Suprapubic skin (tissue), 4 donors: ENCODE results near the gene MORC1.

Experiments
- CTCF ChIP-seq, 2 donors: fragments of 200-600 bp in 1 of 2; fragments of 450-650 bp in 1 of 2; sonication (generic) in 1 of 2; IDR thresholded peaks; one replicate each; pipeline ENCODE4 v1.5.1; 2016 to 2019; ENCODE audit warnings: antibody characterized with exemption in 2 of 2, mild to moderate bottlenecking in 1 of 2, moderate library complexity in 1 of 2
- EP300 ChIP-seq: sonication (generic); formaldehyde crosslinking; IDR thresholded peaks from one replicate; pipeline ENCODE4 v1.6.1; 2017; ENCODE audit warnings: antibody characterized with exemption
- POLR2A ChIP-seq, 2 donors: fragments of 450-650 bp; IDR thresholded peaks; one replicate each; pipeline ENCODE4 v1.6.1; 2017; ENCODE audit warnings: antibody characterized with exemption in 2 of 2, mild to moderate bottlenecking in 2 of 2, moderate library complexity in 2 of 2
- POLR2AphosphoS5 ChIP-seq, 3 donors: sonication (generic); formaldehyde crosslinking; IDR thresholded peaks; one replicate each; pipeline ENCODE4 v1.6.1; 2017; ENCODE audit warnings: antibody characterized with exemption in 3 of 3

- TF ChIP-seq POLR2AphosphoS5 (IDR thresholded peaks at IDR 0.05) (no peak), POLR2A (IDR thresholded peaks at IDR 0.05) (no peak), CTCF (IDR thresholded peaks at IDR 0.05) (no peak), EP300 (no peak)
Observed at GRCh38 chr3:109047366-109047765, 70.6 kb downstream of the MORC1 start.
